Choroid plexus epithelial cell (primary cell): ENCODE measurements around the gene CLCA1.

Experiments used
- DNase-seq: peaks from one replicate; pipeline ENCODE4 v3.0.0-alpha.2; 2010; ENCODE audit warnings: low read depth
- H3K4me3 ChIP-seq: 2 replicates; pipeline ENCODE4 v1.5.1; 2011; ENCODE audit warnings: low read depth, mild to moderate bottlenecking, control low read depth, low read length, moderate library complexity
- CTCF ChIP-seq: conservative IDR thresholded peaks from 2 replicates; pipeline ENCODE4 v1.5.1; 2011; ENCODE audit warnings: low read depth, mild to moderate bottlenecking, control low read depth, inconsistent platforms, low read length, moderate library complexity

Gene CLCA1

GRCh38 chr1:86502125-86502646 lies 33.5 kb downstream of the CLCA1 start:
- peak; percentile 30 for DNase-seq
- H3K4me3 ChIP-seq, result peak overlapping the region; percentile 31
- TF ChIP-seq CTCF, result peak; percentile 51

GRCh38 chr1:86502721-86503405 lies 34.1 kb downstream of the CLCA1 start:
- H3K4me3 ChIP-seq, result peak overlapping the region; percentile 51
- TF ChIP-seq CTCF, result peak; percentile 1
- peak; percentile 15 for DNase-seq

GRCh38 chr1:86503406-86504136 lies 34.8 kb downstream of the CLCA1 start:
- TF ChIP-seq CTCF, result no peak
- H3K4me3 ChIP-seq, result peak overlapping the region; percentile 51
- peak; percentile 28 for DNase-seq

- DNase-seq, result peak; percentile 46
- TF ChIP-seq CTCF, result no peak
- peak overlapping the region; percentile 51 for H3K4me3 ChIP-seq
These were observed 35.4 kb downstream of the CLCA1 start for GRCh38 chr1:86504137-86504479.

GRCh38 chr1:86504895-86505563 lies 36.3 kb downstream of the CLCA1 start:
- no peak overlapping the region for H3K4me3 ChIP-seq
- DNase-seq, result peak; percentile 8
- TF ChIP-seq CTCF, result no peak

- no peak overlapping the region for H3K4me3 ChIP-seq
- no peak for TF ChIP-seq CTCF
- no peak for DNase-seq
These were observed 36.8 kb downstream of the CLCA1 start for GRCh38 chr1:86505564-86505902.
